Kidney (tissue), 14 donors: ENCODE measurements around the gene ADAMTS6. TPM values are rescaled to one million over a fixed set of nuclear protein-coding genes. Genes with fewer than 3 reads are reported as not detected.

ENCODE experiments used
- DNase-seq, 5 donors: peaks; one replicate each; pipeline ENCODE4 v3.0.0-alpha.2; 2013 to 2020
- FAIRE-seq: peaks from 2 replicates; lab custom pipeline; 2012; peaks lifted over from hg19 to GRCh38; lab: Jason Lieb, UNC
- H3K27ac ChIP-seq, 2 donors: one replicate each; pipeline ENCODE4 v1.7.0; 2013; ENCODE audit warnings: low read depth in 2 of 2, low read length in 2 of 2, inconsistent platforms in 1 of 2
- H3K27me3 ChIP-seq: one replicate; pipeline ENCODE4 v1.7.1; 2013; ENCODE audit warnings: low read length, inconsistent platforms; ENCODE audit not compliant: control insufficient read depth, insufficient read depth
- H3K36me3 ChIP-seq, 3 donors: one replicate each; pipeline versions ENCODE4 v1.7.0 to v1.7.1; 2013; ENCODE audit warnings: low read length in 3 of 3, control low read depth in 1 of 3, inconsistent platforms in 1 of 3; ENCODE audit not compliant: insufficient read depth in 3 of 3, control insufficient read depth in 2 of 3
- H3K4me1 ChIP-seq, 3 donors: one replicate each; pipeline versions ENCODE4 v1.7.0 to v1.7.1; 2013; ENCODE audit warnings: low read length in 3 of 3, inconsistent platforms in 1 of 3, low read depth in 1 of 3; ENCODE audit not compliant: control insufficient read depth in 2 of 3, insufficient read depth in 2 of 3
- H3K4me3 ChIP-seq, 3 donors: one replicate each; pipeline versions ENCODE4 v1.7.0 to v1.8.1; 2013; ENCODE audit warnings: low read length in 3 of 3, control low read depth in 1 of 3, inconsistent platforms in 1 of 3
- H3K9ac ChIP-seq, 3 donors: one replicate each; pipeline versions ENCODE4 v1.7.0 to v1.7.1; 2013; ENCODE audit warnings: low read length in 3 of 3, control low read depth in 1 of 3, inconsistent platforms in 1 of 3
- H3K9me3 ChIP-seq, 3 donors: one replicate each; pipeline versions ENCODE4 v1.7.0 to v1.7.1; 2013; ENCODE audit warnings: low read length in 3 of 3, control low read depth in 1 of 3, inconsistent platforms in 1 of 3; ENCODE audit not compliant: control insufficient read depth in 2 of 3, insufficient read depth in 1 of 3
- intact Hi-C: fragments of 100-400 bp; cut with DNase I; formaldehyde crosslinking; loops from one replicate; pipeline ENCODE4 v1.11.1; 2022
- polyA plus RNA-seq: library from polyadenylated mRNA; stranded (reverse); fragments of 350-450 nt; fragmentation: Illumina TruSeq; extraction: RNeasy Lipid Tissue Mini Kit (QIAGEN cat#74804); gene quantifications from one replicate; pipeline ENCODE4 v1.2.3, GENCODE V29; 2014; ENCODE audit warnings: low read depth, low replicate concordance; ENCODE audit not compliant: insufficient read depth
- total RNA-seq: library from RNA; stranded (reverse); fragmentation: NEBNext Ultra II Directional; extraction: Animal tissue kit (Norgen Biotek cat#: 25700); gene quantifications from one replicate; pipeline ENCODE4 v1.2.1, GENCODE V29; 2021
- TF ChIP-seq, protein P1 (sequence below): IDR thresholded peaks from 3 replicates; pipeline ENCODE4 v1.5.1; 2012; ENCODE audit warnings: mild to moderate bottlenecking, moderate library complexity, borderline replicate concordance; ENCODE audit not compliant: insufficient read depth; ENCODE audit errors: extremely low read depth
- donor health status: control.
- donor health status: control.
- donor health status: control.
- donor health status: control.
- donor health status: control.
- donor health status: DM: yes; HTN: yes; CAD: no.
- donor health status: Normal renal cell carcinoma (clear cell type).

The ADAMTS6 gene
- total and polyA plus RNA-seq, 2 donors from 2014 or later, result 0.32 to 6.7 TPM

GRCh38 chr5:65128226-65128625 is 353.5 kb downstream of the ADAMTS6 start:
- FAIRE-seq (no peak), DNase-seq (no peak)
- Histone ChIP-seq H3K27ac (no peak overlapping the region), H3K9ac (no peak overlapping the region), H3K36me3 (no peaks in the 10 kb centered on the region), H3K9me3 (no peaks in the 10 kb centered on the region), H3K4me3 (no peak overlapping the region), H3K27me3 (no peaks in the 10 kb centered on the region), H3K4me1 (no peaks in the 10 kb centered on the region)
- TF ChIP-seq, protein P1, sequence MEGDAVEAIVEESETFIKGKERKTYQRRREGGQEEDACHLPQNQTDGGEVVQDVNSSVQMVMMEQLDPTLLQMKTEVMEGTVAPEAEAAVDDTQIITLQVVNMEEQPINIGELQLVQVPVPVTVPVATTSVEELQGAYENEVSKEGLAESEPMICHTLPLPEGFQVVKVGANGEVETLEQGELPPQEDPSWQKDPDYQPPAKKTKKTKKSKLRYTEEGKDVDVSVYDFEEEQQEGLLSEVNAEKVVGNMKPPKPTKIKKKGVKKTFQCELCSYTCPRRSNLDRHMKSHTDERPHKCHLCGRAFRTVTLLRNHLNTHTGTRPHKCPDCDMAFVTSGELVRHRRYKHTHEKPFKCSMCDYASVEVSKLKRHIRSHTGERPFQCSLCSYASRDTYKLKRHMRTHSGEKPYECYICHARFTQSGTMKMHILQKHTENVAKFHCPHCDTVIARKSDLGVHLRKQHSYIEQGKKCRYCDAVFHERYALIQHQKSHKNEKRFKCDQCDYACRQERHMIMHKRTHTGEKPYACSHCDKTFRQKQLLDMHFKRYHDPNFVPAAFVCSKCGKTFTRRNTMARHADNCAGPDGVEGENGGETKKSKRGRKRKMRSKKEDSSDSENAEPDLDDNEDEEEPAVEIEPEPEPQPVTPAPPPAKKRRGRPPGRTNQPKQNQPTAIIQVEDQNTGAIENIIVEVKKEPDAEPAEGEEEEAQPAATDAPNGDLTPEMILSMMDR, result no peak
- intact Hi-C loops, result no loop called here

GRCh38 chr5:65127161-65127901 is 354.4 kb downstream of the ADAMTS6 start:
- Histone ChIP-seq H3K9ac (no peak overlapping the region), H3K27ac (no peak overlapping the region)

DNA sequence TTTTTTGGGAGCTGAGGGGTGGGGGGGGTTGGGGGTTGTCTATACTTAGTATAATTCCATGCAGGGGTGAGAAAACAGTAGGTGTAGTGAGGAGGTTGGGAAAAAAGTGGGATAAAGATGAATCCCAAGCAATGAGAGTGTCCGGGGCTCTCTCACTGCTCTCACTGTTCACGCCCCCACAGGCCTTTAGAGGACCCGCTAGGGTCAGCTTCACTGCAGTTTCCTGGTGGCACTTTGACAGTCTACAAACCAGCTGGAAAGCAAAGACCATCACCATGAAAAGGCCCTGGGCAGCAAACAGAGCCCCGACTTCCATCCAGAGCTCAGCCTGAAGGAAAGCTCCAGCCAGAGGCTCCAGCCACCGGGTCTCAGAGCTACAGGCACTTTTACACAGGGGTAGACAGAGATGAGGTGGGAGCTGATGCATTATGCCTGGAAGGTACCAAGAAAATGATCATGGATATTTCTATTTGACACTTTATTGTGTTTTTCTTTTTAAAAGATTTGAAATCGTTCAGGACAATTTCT is 355.1 kb downstream of the ADAMTS6 start:
- no peak overlapping the region for H3K27ac ChIP-seq
- no peak for FAIRE-seq
- TF ChIP-seq, protein P1, result no peak

More at GRCh38 chr5:65127161-65127901, 354.4 kb downstream of the ADAMTS6 start:
- intact Hi-C loops, result no loop called here
- H3K9me3 ChIP-seq, result no peaks in the 10 kb centered on the region
- H3K36me3 ChIP-seq, result no peaks in the 10 kb centered on the region
- no peak overlapping the region for H3K4me3 ChIP-seq
- DNase-seq (no peak), FAIRE-seq (no peak)
- no peaks in the 10 kb centered on the region for H3K4me1 ChIP-seq
- no peaks in the 10 kb centered on the region for H3K27me3 ChIP-seq
- TF ChIP-seq, protein P1, result no peak

More for the DNA sequence above, 355.1 kb downstream of the ADAMTS6 start:
- H3K4me3 ChIP-seq, result no peak overlapping the region
- intact Hi-C loops, result no loop called here
- DNase-seq, result no peak
- H3K9me3 ChIP-seq, result no peaks in the 10 kb centered on the region
- no peaks in the 10 kb centered on the region for H3K4me1 ChIP-seq
- H3K9ac ChIP-seq, result no peak overlapping the region
- no peaks in the 10 kb centered on the region for H3K27me3 ChIP-seq
- no peaks in the 10 kb centered on the region for H3K36me3 ChIP-seq
